Dermis microvascular lymphatic vessel endothelial cell (primary cell): ENCODE measurements around the gene TRIML2. TPM values are rescaled to one million over a fixed set of nuclear protein-coding genes. Genes with fewer than 3 reads are reported as not detected.

ENCODE experiments used
- DNase-seq, 2 donors: peaks; one replicate each; pipeline versions ENCODE4 v3.0.0 to v3.0.0-alpha.2; 2010; ENCODE audit warnings: low read depth in 2 of 2
- total RNA-seq: library from RNA; depleted of rRNA; stranded (reverse); fragments of >200 nt; gene quantifications from 2 replicates; pipeline ENCODE4 v1.2.1, GENCODE V29; 2014

TRIML2 gene, protein sequence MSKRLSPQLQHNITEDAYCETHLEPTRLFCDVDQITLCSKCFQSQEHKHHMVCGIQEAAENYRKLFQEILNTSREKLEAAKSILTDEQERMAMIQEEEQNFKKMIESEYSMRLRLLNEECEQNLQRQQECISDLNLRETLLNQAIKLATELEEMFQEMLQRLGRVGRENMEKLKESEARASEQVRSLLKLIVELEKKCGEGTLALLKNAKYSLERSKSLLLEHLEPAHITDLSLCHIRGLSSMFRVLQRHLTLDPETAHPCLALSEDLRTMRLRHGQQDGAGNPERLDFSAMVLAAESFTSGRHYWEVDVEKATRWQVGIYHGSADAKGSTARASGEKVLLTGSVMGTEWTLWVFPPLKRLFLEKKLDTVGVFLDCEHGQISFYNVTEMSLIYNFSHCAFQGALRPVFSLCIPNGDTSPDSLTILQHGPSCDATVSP
- 1.4 and 2.3 TPM in 2 replicates for total RNA-seq

DNA sequence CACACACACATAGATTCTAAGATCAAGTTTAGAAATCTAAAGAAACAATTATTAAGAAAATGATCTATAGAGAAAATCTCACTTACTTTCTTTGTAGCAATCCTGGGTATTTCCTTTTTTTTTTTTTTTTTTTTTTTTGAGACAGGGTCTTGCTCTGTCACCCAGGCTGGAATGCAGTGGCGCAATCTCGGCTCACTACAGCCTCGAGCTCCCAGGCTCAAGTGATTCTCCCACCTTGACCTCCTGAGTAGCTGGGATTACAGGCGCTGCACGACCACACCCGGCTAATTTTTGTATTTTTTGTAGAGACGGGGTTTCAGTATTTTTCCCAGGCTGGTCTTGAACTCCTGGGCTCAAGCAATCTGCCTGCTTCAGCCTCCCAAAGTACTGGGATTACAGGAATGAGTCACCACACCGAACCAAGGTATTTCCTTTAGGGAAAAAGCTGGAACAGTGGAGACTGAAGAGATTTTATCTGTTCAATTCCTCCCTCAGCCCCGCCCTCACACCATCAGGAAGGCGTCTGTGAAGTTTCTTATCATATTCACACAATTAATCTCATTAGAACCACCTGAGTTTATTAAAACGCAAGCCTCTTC is at the start of gene TRIML2:
TRIML2 (minus strand) TSS at position 447 of the 599 bp plus-strand sequence. CDS start 4,235 bp downstream, outside the sequence.
- DNase-seq: no peak

DNA sequence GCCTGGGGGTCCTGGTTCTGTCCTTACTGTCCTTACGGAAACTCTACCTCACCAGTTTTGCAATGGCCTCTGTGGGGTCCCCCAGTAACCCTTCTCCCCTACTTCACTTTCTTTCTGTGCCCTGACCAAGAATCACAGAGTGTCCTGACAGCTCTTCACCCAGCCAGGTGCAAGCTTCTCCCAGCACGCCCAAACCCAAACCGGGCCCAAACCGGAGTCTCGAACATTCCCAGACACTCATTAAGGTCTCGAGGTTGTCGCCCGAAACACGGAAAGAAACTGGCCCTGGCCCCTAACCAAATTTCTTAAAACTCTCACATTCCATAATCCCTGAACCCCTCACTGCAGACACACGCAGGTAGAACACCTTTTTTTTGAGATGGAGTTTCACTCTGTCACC is 48.9 kb upstream of the TRIML2 start:
- no peak for DNase-seq

DNA sequence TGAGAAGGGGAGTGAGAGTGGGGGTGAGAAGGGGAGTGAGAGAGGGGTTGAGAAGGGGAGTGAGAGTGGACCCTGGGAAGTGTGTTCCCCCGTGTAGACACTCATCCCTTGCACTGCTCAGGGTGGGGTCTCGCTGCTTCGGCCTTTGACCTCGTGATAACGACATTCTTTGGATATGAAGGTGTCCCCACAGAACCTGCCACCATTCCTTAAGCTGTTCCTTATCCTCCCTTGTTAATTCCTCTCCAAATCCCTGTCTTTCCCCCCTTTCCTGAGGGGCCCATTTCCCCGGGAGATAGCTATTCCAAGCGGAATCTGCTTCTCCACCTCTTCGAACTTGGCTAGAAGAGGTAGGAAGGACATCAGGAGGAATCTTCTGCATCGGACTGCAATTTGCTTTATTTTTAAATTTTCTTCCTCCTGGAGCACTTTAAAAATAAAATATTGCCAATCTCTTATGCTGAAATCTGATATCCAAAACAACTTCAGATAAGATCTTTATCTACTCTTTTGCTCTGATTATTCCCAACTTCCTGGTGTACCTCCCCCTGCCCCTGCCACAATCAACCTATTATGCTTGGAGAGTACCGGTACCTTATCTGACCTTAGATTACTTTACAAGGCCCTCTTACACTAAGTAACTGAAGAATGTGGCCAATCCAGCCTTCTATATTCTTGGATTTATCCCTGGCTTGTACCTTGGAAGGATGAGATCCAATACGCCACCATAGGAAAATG is 45.4 kb upstream of the TRIML2 start:
- DNase-seq: no peak

DNA sequence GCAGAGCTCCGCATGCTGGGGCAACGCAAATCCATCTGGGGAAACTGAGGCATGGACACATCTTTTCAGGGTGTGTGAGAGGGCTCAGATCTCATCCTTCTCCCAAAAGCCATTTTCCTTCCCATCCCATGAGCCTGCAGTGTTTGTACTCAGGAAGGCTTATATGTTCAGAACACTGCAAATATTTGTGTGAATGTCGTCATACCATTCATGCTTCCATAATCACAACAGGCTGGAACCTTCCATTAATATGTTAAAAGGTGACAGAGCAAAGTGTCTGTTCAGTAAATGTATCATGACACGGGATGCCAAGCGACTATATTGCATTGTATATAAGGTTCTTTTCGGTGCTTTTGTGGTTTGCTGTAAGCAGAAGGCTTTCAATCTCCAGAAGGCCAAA is 38.4 kb upstream of the TRIML2 start:
- DNase-seq: no peak

DNA sequence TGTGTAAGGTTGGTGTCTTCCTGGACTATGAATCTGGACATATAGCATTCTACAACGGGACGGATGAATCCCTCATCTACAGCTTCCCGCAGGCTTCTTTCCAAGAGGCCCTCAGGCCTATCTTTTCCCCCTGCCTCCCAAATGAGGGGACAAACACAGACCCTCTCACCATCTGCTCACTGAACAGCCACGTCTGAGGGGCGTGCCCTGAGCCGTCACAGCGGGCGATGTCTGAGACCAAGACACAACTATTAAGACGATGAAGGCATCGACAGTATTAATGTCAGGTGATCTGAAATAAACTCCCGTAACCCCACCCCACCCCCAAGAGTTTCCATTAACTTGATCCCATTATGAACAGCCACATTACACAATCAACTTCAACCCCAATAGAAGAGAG is 37.8 kb upstream of the TRIML2 start:
- no peak for DNase-seq

DNA sequence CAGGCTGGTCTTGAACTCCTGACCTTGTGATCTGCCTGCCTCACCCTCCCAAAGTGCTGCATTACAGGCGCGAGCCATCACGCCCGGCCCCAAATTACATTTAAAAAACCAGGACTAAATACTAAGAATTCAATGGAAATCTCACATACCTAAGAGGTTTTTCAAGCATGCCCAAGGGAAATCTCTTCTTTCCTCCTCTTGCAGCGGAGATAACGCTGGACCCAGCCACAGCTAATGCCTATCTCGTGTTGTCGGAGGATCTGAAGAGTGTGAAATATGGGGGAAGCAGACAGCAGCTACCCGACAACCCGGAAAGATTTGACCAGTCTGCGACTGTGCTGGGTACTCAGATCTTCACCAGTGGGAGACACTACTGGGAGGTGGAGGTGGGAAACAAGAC is 37.2 kb upstream of the TRIML2 start:
- no peak for DNase-seq

DNA sequence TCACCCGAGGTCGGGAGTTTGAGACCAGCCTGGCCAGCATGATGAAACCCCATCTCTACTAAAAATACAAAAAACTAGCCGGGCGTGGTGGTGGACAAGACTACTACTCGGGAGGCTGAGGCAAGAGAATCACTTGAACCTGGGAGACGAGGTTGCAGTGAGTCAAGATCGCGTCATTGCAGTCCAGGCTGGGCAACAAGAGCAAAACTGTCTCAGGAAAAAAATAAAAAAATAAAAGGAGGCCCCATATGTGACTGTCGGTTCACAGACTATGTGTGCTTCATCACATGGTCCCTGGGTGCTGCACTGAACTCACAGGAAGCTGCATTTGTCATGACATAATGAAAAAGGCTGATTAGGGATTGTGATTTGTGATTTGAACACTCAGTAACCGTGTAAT is 36.2 kb upstream of the TRIML2 start:
- no peak for DNase-seq

DNA sequence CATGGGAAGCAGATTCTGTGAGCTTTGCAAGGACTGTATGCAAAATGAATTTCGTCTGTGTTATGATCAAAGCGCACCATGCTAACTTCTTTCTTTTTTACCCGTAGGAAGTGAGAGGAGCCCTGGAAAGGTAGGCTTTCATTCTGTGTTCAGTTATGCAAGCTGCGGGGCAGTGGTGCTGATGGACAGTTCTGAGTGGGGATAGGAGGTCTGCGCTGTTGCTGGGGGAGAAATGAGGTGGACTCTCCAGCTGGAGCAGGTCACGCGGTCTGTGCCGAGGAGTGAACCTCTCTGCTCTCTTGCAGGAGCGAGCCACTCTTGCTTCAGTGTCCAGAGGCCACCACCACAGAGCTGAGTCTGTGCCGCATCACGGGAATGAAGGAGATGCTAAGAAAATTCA is 34.3 kb upstream of the TRIML2 start:
- no peak for DNase-seq

DNA sequence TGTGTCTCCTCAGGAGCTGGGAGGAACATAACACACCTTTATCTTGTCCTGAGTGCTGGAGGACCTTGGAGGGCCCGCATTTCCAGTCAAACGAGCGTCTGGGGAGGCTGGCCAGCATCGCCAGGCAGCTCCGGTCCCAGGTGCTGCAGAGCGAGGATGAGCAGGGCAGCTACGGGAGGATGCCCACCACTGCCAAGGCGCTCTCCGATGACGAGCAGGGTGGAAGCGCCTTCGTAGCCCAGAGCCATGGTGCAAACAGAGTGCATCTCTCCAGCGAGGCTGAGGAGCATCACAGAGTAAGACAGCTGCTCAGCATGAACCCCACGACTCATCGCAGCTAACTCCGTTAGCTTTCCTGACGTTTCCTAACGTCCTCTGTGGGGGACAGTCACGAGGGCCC is 30.3 kb upstream of the TRIML2 start:
- DNase-seq: no peak

DNA sequence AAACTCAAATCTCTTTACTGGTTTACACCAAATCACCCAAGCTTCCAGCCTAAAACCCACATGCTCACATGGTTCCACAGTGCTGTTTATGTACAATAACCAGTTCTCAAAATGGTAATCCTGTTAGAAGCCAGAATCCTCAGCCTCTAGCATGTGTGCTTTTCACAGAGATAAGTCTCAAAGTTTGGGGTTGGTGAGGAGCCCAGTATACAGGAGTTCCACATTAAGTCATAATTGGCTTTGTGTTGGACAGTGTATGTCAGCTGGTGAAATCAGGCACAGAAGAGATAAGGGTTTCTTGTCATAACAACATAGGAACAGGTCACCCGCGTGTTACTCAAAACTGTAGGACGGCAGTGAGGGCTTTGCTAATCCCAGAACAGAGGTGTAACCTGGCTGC is 29.7 kb upstream of the TRIML2 start, which contains the start of gene TRIML1:
TRIML1 (plus strand) TSS at position 301 of the 400 bp plus-strand sequence. CDS start 118 bp downstream, outside the sequence.
- DNase-seq: no peak

DNA sequence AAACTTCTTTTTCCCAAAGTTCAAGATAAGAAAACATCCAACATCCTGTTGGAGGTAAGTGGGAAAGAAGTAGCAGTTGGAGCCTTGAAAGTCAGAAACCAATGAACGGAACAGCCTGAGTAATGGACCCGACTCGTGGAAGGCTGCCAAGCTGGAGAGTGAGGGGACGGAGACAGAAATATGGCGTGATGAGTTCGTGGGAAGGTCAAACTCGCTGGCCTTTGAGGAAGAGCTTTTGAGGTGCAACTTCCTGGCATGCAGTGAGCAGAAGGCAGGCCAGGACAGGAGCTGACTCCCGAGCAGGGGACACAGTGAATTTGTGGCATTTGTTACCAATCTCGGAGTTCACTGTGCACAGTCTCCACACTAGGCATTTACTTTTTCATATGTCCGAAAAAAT is 28.8 kb upstream of the TRIML2 start:
- DNase-seq: peak in 1 of 2 donors; percentile 26

DNA sequence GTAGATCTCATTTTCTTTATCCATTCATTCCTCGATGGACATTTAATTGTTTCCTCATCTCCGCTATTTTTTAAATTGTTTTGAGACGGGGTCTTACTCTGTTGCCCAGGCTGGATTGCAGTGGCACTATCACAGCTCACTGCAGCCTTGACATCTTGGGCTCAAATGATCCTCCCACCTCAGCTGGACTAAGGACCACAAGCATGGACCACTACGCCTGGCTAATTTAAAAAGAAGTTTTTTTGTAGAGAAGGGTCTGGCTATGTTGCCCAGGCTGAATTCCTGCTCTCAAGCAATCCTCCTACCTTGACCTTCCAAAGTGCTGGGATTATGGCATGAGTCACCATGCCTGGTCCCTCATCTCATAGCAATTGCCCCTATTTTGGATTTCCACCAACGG is 22.8 kb upstream of the TRIML2 start:
- DNase-seq: no peak

DNA sequence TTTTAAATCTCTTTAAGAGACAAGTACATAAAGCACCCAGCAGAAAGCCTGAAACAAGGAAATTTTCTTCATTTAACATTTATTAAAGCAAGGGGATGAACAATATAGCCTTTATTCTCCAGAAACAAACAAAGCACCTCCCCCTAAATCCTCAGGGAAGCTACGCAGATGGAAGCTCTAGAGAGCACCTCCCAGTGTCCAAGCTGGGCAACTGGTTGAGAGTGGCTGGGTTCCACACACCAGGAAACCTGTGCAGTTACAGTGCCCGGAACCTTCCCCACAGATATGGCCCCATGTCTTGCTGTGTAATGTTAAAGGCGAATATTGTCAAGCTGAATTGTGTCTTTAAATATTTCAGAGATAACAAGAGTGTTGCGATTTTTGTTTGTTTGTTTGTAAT is 21.0 kb upstream of the TRIML2 start:
- no peak for DNase-seq

DNA sequence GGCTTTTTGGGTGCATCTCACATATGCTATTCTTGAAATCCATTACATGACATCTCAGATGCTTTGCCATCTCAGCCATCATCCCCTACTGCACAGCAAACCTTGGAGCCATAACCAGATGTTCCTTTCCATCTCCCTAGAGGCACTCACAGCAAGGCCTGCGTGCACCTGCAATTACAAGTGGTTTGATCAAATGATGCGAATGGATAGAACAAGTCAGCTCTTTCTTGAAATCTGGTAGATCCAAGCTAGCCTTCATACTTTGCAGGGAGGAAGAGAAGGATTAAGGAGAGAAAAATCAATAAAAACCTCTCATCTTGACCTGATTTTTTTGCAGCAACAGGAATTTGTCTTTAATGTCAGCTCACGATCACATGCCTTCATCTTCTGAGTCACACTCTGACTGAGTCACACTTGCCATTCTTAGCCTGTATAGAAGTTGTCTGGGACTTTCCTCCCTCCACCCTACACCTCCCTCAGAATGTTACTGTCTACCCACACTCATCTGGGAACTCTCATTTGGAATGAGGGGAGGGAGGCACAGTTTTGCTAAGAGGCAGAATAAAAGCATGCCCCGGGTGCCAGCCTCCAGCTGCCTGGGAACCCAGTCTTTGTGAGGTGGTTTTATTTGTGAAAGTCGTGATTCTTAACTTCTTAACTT is 17.9 kb upstream of the TRIML2 start:
- peak in 1 of 2 donors; percentile 34 for DNase-seq

DNA sequence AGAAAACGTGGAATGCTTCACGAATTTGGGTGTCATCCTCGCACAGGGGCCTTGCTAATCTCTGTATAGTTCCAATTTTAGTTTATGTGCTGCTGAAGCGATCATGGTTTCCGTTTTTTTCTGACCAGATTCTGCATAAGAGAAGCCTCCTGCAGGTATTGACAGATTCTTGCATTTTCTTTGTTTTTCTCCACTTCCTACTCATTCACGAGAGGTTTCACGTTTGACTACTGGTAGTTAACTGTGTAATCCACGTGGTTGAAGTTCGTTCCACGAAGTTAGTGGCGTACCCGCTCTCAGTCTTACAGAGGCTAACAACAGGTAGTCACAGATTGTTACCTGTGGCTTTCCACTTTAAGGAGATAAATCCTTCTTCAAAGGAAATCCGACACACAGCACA is 12.1 kb upstream of the TRIML2 start:
- DNase-seq: no peak

DNA sequence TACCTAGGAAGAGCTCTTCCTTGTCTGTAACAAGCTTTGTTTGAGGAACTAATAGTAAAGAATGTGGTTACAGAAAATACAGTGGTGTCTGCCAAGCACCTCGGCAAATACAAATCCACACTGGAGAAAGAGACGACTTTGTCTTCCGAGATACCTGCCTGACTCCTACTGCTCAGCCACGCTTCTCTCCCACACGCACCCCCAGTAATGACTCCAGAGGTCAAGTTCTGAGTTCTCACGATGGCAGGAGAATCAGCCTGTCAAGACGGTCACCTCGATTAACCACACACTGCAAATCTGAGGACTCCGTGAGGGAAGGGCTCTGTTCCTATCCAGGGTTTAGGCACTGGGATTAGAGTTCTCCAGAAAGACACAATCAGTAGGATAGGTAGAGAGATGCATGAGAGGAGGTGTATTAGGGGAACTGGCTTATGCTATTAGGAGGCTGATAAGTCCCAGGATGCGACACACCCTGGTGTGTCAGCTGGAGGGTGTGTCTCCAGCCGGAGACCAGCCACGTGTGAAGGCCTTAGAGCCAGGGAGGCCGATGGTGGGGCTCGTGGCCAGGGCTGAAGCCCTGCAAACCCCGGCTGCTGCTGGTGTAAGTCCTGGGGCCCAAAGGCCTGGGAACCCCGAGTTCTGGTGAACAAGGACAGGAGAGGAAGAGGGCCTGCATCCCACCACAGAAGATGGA is 8.4 kb upstream of the TRIML2 start:
- no peak for DNase-seq

DNA sequence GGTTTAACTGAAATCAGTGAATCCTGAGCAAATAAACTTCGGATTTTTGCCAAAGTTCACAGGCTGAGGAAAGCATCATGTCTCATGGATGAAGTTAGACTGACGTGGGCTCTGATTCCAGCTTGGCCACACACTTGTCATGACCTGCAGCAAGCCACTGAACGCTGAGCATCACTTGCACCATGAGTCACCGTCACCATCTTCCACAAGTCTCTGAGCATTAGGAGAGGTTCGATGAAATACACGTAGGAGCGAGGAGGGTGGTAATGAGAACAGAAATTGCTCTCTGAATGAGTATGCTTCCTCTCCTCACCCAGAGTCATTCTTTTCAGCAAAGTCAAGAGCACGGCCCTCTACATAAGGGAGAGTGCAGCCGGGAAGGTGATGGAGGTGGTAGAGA is 3.8 kb upstream of the TRIML2 start:
- DNase-seq: no peak

DNA sequence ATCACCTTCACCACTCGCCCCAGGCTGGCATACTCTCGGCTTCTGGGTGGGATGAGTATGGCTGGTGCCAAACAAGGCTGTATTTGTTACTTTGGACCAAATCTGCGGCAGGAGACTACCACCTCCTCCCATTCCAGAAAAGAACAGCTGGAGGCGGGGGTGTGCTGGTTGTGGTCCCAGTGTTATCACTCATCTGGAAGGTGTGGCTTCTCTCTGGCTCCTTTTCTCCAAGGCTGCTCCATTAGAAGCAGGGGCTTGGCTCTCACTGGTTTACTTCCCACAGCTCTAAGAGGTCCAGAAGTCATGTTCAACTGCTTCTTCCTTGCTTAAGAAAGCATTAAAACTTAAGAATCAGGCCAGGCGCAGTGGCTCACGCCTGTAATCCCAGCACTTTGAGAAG is 2.6 kb upstream of the TRIML2 start:
- no peak for DNase-seq

DNA sequence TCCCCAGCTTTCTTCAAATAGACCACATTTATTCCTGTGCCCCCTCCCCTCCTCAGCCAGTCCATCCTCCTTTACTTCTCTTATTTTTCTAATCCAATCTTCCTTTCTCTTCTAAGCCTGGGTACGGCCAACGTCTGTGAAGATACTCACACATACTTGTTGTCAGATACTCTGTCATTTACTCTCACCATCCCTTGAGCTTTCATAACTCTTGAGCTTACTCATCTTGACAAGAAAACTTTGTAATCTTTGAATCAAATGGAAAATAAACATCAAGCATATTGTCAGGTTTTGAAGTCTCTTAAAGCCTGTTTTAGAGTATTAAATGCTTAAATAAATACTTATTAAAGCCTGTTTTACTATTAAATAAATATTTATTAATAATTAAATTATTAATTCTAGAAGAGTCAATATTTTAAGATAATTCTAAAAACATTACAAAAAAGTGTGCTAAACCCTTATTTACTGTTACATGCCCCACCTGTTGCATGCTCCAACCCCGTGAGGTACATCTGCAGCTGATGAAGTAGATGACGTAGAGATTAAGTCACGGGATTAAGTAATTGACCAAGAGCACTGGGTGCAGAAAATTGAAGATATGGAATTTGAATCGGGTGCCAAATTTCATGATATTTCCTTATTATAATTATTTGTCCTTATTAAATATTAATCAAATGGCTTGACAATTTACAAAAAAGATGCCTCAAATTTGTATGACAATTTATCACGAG is 1.5 kb upstream of the TRIML2 start:
- DNase-seq: no peak

DNA sequence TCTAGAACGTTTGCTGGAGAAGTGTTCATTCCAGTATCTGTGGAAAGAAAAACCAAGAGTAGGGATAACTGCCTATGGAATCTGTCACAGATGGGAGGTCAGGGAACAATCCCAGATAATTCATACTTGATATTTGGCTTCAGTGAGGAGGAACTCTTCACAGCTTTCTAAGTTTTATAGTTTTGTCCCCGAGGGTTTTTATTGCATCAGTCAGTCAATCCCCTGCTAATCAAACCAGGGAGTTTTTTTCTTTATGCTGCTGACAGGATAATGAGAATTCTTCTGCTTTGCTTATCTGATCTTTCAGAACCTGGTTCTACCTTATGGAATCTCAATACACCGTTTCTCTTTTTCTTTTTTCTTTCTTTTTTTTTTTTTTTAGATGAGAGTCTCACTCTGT is 633 bp upstream of the TRIML2 start:
- DNase-seq: no peak
